T-helper 2 cell treated with Interferon-gamma antibody and Interleukin-4, amounts not matched to agents 5 μg/mL and 100 μg/mL, for 36 hours (primary cell): Measurements from ENCODE around the gene TMOD4.
A peak's percentile ranks its signal among the peaks of the same experiment; 100 is the strongest.

ENCODE experiments used
- DNase-seq: peaks from one replicate; pipeline ENCODE4 v3.0.0; 2021; ENCODE audit warnings: low spot score
- H3K27ac Mint-ChIP-seq: one replicate; pipeline ENCODE4 v1.8.0; 2021; ENCODE audit warnings: mild to moderate bottlenecking, mixed read lengths
- H3K27me3 Mint-ChIP-seq: one replicate; pipeline ENCODE4 v1.8.0; 2021; ENCODE audit warnings: low read depth, mixed read lengths
- H3K36me3 Mint-ChIP-seq: one replicate; pipeline ENCODE4 v1.8.0; 2021; ENCODE audit warnings: low read depth, mixed read lengths
- H3K4me1 Mint-ChIP-seq: one replicate; pipeline ENCODE4 v1.8.0; 2021; ENCODE audit warnings: low read depth, mixed read lengths
- H3K4me3 Mint-ChIP-seq: one replicate; pipeline ENCODE4 v1.8.0; 2022; ENCODE audit warnings: mild to moderate bottlenecking, moderate library complexity, mixed read lengths
- H3K9me3 Mint-ChIP-seq: one replicate; pipeline ENCODE4 v1.8.0; 2021; ENCODE audit warnings: mixed read lengths

Gene TMOD4

DNA sequence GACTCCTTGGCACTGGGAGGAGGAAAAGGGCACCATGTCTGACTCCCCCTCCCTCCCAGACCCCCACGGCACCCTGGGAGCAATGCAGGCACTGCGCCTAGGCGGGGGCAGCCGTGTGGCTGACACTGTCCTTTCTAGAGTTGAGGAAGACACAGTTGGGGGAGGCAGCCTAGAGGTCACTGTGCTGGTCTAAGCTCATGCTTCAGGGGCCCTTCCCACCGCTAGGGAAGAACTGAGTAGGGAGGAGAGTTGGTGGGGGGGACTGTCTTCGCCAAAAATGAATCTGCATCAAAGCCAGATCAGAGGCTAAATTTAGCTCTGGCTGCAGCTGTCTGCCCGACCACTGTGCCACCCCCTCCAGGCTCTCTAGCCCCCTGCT is 32.7 kb downstream of the TMOD4 start:
- Mint-ChIP-seq H3K36me3 (no peaks in the 10 kb centered on the region), H3K9me3 (no peaks in the 10 kb centered on the region), H3K27ac (no peak overlapping the region), H3K27me3 (peaks cover 20% of the 10 kb centered on the region), H3K4me3 (no peak overlapping the region), H3K4me1 (peaks cover 18% of the 10 kb centered on the region)
- DNase-seq, result no peak

DNA sequence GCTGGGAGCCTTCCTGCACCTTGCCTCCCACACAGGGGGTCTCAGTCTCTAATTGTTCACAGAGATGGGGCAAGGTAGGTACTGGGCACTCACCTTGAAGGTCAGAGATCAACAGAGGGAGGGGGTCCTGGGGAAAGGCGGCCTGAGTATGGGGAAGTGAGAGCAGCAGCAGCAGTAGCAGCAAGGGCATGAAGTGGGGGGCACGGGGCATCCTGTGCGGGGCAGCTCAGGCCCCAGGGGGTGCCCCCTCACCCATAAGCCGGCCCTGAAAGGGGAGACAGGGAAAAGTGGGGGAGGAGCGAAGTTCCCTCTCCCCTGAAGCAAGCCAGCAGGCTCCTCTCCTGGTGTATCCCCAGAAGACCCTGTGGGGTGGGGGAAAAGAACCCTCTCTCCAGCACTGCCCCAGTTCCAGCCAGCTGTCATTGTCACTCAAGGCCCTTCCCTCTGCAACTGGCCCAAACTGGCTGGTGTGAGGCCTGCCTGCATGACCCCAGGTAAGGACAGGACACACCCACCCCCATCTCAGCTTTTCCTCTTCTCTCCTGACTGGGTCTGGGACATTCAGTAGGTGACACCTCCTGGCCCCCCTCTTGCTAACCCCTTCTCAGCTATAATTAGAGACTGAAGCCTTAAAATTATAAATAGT is 33.2 kb downstream of the TMOD4 start:
- Mint-ChIP-seq H3K4me3 (no peak overlapping the region), H3K36me3 (no peaks in the 10 kb centered on the region), H3K9me3 (no peaks in the 10 kb centered on the region), H3K27me3 (peaks cover 17% of the 10 kb centered on the region), H3K4me1 (peaks cover 17% of the 10 kb centered on the region), H3K27ac (no peak overlapping the region)
- DNase-seq, result no peak

DNA sequence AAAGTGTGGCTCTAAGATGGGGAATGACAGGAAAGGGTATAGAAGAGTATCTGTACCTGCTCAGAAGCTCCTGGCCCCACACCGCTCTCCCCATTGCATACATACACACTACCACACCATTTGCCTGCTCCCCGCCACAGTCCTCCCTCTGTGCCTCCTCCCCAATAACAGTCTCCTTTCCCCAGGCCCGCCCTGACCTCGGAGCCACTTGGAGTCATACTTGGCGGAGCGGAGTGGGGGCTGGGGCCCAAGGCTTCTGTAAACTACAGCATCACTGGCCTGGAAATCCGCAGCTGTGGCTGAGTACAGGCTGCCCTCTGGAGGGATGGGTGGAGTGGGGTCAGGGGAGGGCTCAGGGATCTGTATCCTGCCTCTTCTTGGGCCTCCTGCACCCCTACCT is 38.0 kb downstream of the TMOD4 start:
- Mint-ChIP-seq H3K27me3 (no peaks in the 10 kb centered on the region), H3K4me1 (no peaks in the 10 kb centered on the region), H3K36me3 (no peaks in the 10 kb centered on the region), H3K9me3 (no peaks in the 10 kb centered on the region), H3K27ac (no peak overlapping the region), H3K4me3 (no peak overlapping the region)
- no peak for DNase-seq

DNA sequence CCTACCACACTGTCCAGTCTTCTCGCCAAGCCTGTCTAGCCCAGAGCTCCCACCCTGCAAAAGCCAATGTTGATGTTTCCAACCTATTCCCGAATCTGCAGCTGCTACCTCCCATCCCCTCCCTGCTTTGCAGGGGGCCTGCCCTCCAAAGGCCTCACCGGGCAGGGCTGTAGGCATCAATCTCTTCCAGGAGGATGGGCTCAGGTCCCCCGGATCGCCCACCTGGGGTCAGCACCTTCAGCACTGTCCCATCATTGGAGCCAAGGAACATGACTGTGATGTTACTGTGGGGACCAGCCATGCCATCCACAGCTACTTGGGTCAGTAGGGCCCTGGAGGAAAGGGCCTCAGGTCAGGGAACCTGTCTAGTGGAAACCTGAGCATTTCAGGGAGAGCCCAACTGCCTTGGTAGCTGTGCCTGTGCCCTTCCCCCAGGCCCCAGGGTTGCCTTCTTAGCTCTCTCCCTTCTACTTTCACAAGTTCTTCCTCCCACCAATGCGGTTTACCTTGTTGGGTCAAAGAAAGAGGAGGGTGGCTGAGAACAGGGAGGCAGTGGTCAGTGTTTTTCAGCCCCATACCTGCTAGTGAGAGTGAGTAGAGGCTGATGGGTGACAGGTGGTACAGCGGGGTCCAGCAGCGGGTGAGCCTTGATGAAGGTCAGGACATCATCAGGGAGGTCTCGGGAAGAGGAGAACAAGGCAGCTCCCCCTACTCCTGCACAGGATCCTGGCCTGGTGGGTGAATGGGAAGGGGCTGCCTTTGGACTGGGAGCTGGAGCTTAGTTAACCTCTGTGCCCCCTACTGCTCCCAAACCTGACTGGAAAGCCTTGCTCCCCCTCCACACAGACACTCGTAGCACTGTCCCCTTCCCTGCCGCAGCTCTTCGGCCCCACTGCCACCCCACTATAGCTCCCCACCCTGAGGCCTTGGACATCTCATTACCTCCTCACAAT is 40.1 kb downstream of the TMOD4 start:
- H3K4me3 Mint-ChIP-seq, result no peak overlapping the region

DNA sequence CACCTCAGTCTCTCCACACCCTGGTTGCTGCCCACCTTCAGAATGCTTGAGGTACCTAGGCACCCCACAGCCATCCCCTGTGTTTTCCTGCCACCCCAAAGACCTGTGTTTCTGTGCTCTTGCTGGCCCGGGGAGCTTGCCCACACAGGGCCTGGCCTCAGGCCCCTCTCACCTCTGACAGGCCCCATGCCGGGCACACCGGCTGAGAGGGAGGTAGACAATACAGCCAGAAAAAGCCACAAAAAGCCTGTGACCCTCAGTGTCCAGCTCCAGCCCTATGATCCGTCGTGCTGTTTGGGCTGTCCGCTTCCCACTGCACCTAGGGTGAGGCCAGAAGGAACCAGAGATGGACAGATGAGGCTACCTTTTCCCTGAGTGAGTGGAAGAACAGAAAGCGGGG is 40.8 kb downstream of the TMOD4 start:
- Mint-ChIP-seq H3K27me3 (no peaks in the 10 kb centered on the region), H3K36me3 (peaks cover 2% of the 10 kb centered on the region), H3K4me3 (no peak overlapping the region), H3K9me3 (no peaks in the 10 kb centered on the region), H3K4me1 (peaks cover 10% of the 10 kb centered on the region), H3K27ac (no peak overlapping the region)
- DNase-seq, result no peak

More for the DNA sequence above, 40.1 kb downstream of the TMOD4 start:
- no peaks in the 10 kb centered on the region for H3K9me3 Mint-ChIP-seq
- DNase-seq, result no peak
- H3K36me3 Mint-ChIP-seq, result peaks cover 2% of the 10 kb centered on the region
- no peaks in the 10 kb centered on the region for H3K27me3 Mint-ChIP-seq
- H3K4me1 Mint-ChIP-seq, result peaks cover 6% of the 10 kb centered on the region
- no peak overlapping the region for H3K27ac Mint-ChIP-seq

- Mint-ChIP-seq H3K9me3 (no peaks in the 10 kb centered on the region), H3K27ac (no peak overlapping the region), H3K27me3 (no peaks in the 10 kb centered on the region), H3K4me3 (no peak overlapping the region), H3K36me3 (peaks cover 2% of the 10 kb centered on the region), H3K4me1 (peaks cover 10% of the 10 kb centered on the region)
- DNase-seq, result no peak
Observed at GRCh38 chr1:151134396-151134795, 41.4 kb downstream of the TMOD4 start.

- H3K27me3 Mint-ChIP-seq, result no peaks in the 10 kb centered on the region
- H3K36me3 Mint-ChIP-seq, result peaks cover 2% of the 10 kb centered on the region
- no peak for DNase-seq
- H3K4me1 Mint-ChIP-seq, result peaks cover 10% of the 10 kb centered on the region
- H3K27ac Mint-ChIP-seq, result no peak overlapping the region
- H3K4me3 Mint-ChIP-seq, result no peak overlapping the region
- no peaks in the 10 kb centered on the region for H3K9me3 Mint-ChIP-seq
Observed at GRCh38 chr1:151133018-151133806, 42.6 kb downstream of the TMOD4 start.

GRCh38 chr1:151132335-151133017 is 43.3 kb downstream of the TMOD4 start:
- H3K9me3 Mint-ChIP-seq, result no peaks in the 10 kb centered on the region
- H3K36me3 Mint-ChIP-seq, result peaks cover 2% of the 10 kb centered on the region
- H3K27ac Mint-ChIP-seq, result no peak overlapping the region
- peaks cover 10% of the 10 kb centered on the region for H3K4me1 Mint-ChIP-seq
- H3K4me3 Mint-ChIP-seq, result no peak overlapping the region
- no peaks in the 10 kb centered on the region for H3K27me3 Mint-ChIP-seq
- DNase-seq, result no peak

GRCh38 chr1:151131701-151132334 is 44.0 kb downstream of the TMOD4 start:
- peaks cover 2% of the 10 kb centered on the region for H3K36me3 Mint-ChIP-seq
- no peak for DNase-seq
- peaks cover 10% of the 10 kb centered on the region for H3K4me1 Mint-ChIP-seq
- peak overlapping the region; percentile 52 for H3K27ac Mint-ChIP-seq
- H3K4me3 Mint-ChIP-seq, result peak overlapping the region; percentile 66
- no peaks in the 10 kb centered on the region for H3K27me3 Mint-ChIP-seq
- H3K9me3 Mint-ChIP-seq, result no peaks in the 10 kb centered on the region

GRCh38 chr1:151130987-151131586 is 44.7 kb downstream of the TMOD4 start:
- peaks cover 3% of the 10 kb centered on the region for H3K36me3 Mint-ChIP-seq
- peak overlapping the region; percentile 52 for H3K27ac Mint-ChIP-seq
- peaks cover 10% of the 10 kb centered on the region for H3K4me1 Mint-ChIP-seq
- peak; percentile 70 for DNase-seq
- no peaks in the 10 kb centered on the region for H3K27me3 Mint-ChIP-seq
- H3K4me3 Mint-ChIP-seq, result peak overlapping the region; percentile 66
- no peaks in the 10 kb centered on the region for H3K9me3 Mint-ChIP-seq

DNA sequence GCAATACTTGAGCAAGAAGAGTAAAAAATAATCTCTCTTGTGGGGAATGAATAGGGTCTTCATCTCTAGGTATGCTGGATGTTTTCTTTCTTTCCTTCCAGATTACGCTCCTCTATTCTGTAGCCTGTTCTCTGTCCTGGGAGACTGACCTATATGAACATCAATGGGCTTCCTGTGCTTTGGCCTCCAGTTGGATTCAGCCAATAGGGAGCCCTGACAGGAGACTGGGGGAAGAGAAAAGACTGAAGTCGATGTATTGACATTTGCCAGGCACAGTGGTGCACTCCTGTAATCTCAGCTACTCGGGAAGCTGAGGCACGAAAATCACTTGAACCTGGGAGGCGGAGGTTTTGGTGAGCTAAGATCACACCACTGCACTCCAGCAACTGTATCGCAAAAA is 47.0 kb downstream of the TMOD4 start:
- DNase-seq, result no peak
- no peak overlapping the region for H3K27ac Mint-ChIP-seq
- H3K4me3 Mint-ChIP-seq, result no peak overlapping the region
- peaks cover 3% of the 10 kb centered on the region for H3K36me3 Mint-ChIP-seq
- H3K27me3 Mint-ChIP-seq, result no peaks in the 10 kb centered on the region
- H3K9me3 Mint-ChIP-seq, result no peaks in the 10 kb centered on the region
- H3K4me1 Mint-ChIP-seq, result peaks cover 10% of the 10 kb centered on the region

- Mint-ChIP-seq H3K4me3 (no peak overlapping the region), H3K27ac (no peak overlapping the region), H3K27me3 (no peaks in the 10 kb centered on the region), H3K36me3 (peaks cover 5% of the 10 kb centered on the region), H3K4me1 (no peaks in the 10 kb centered on the region), H3K9me3 (no peaks in the 10 kb centered on the region)
- no peak for DNase-seq
Observed at GRCh38 chr1:151124763-151125403, 50.9 kb downstream of the TMOD4 start.
